Measurements from ENCODE around the gene ZBTB20. TPM values are rescaled to one million over a fixed set of nuclear protein-coding genes. Genes with fewer than 3 reads are reported as not detected.

Gene ZBTB20
- total and polyA plus RNA-seq, 10 of the 15 experiments (the other 5 are each of a cell fraction or from before 2014, with no cell fraction given): 0.20 to 5.5 (median 2.2) TPM

DNA sequence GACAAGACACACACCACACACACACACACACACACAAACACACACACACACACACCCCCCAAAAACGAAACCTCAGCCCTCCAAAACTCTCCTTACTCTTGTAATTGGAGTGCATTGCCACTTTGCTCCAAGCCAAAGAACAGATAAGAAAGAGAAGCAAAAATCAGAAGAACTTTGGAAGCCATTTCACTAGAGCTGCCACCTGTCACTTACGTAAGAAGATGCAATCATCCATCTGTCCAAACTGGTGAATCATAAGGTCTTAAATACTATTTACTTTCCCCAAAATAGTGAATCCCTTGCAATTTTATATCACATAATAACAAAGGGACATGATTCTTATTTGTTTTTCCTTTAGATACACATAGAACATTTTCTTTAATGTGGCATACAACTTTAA lies 285.4 kb downstream of the ZBTB20 start (continued):
- TF ChIP-seq SRF (IDR thresholded peaks at IDR 0.05; ENCODE audit: low read depth in 2 of 2, low read length in 2 of 2): no peak
- no peak for TF ChIP-seq POLR2AphosphoS2 (IDR thresholded peaks at IDR 0.05; ENCODE audit: low read depth, low read length)
- TF ChIP-seq YBX1 (IDR thresholded peaks at IDR 0.05): no peak
- no peak for TF ChIP-seq CREB1 (IDR thresholded peaks at IDR 0.05; ENCODE audit: low read depth)
- no peak for TF ChIP-seq CBX5 (IDR thresholded peaks at IDR 0.05; ENCODE audit: low read depth)

DNA sequence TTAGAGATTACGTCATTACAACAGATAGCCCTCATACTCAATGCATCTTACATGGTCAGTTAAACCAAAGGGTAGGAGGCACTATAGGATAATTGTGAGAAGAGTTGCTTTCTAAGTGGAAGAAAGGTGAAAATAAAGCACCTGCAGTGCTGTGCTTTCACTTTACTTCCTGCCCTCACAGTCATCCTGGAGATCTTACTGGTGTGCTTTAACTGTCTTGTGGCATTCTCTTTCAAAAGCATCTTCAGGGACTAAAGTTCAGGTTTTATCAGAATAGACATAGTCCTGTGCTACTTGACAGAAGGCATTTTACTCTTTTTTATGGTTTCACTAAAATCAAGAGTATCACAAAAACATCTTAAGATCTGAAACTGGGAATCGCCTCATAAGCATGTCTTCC lies 286.6 kb downstream of the ZBTB20 start:
- Histone ChIP-seq H3K79me2 (ENCODE audit: control insufficient read depth, insufficient read depth, low read length) (no peaks in the 10 kb centered on the region), H3K4me3 (no peak overlapping the region), H2AFZ (ENCODE audit: control insufficient read depth, low read depth, low read length) (no peak overlapping the region), H3K36me3 (ENCODE audit: control insufficient read depth in 2 of 2, insufficient read depth in 2 of 2, low read length in 1 of 2) (no peaks in the 10 kb centered on the region), H3K4me1 (ENCODE audit: control insufficient read depth, insufficient read depth, low read length) (peaks cover 7% of the 10 kb centered on the region), H4K20me1 (ENCODE audit: control insufficient read depth, insufficient read depth) (no peaks in the 10 kb centered on the region), H3K27ac (ENCODE audit: control insufficient read depth, insufficient read depth) (no peak overlapping the region), H3K9ac (ENCODE audit: control insufficient read depth, insufficient read depth, low read length) (no peak overlapping the region), H3K27me3 (replicated peaks in 1 of 2; ENCODE audit: control insufficient read depth in 2 of 2, insufficient read depth in 2 of 2, low read length in 1 of 2) (no peaks in the 10 kb centered on the region), H3K4me2 (ENCODE audit: control insufficient read depth, insufficient read depth) (no peak overlapping the region), H3K9me3 (replicated peaks; ENCODE audit: control insufficient read depth, insufficient read depth, low read length) (no peaks in the 10 kb centered on the region)
- TF ChIP-seq LARP7 (IDR thresholded peaks at IDR 0.05) (no peak), POLR2AphosphoS5 (IDR thresholded peaks at IDR 0.05; ENCODE audit: low read length) (no peak), ZBED1 (IDR thresholded peaks at IDR 0.05; ENCODE audit: borderline replicate concordance) (no peak), CHD1 (IDR thresholded peaks at IDR 0.05; ENCODE audit: low read depth, low read length) (no peak), BRCA1 (IDR thresholded peaks at IDR 0.05; ENCODE audit: low read depth, low read length) (no peak), YBX1 (IDR thresholded peaks at IDR 0.05) (no peak), NFXL1 (IDR thresholded peaks at IDR 0.05; ENCODE audit: borderline replicate concordance) (no peak), STAT3 (IDR thresholded peaks at IDR 0.05; ENCODE audit: low read depth, low read length) (no peak), MTA3 (IDR thresholded peaks at IDR 0.05; ENCODE audit: borderline replicate concordance, low read length) (no peak), MTA2 (IDR thresholded peaks at IDR 0.05; ENCODE audit: low read depth) (no peak), SIX5 (IDR thresholded peaks at IDR 0.05; ENCODE audit: low read depth, low read length, severe bottlenecking) (no peak), SRF (IDR thresholded peaks at IDR 0.05; ENCODE audit: low read depth in 2 of 2, low read length in 2 of 2) (no peak), ZNF622 (IDR thresholded peaks at IDR 0.05) (no peak), NR2C2 (IDR thresholded peaks at IDR 0.05; ENCODE audit: borderline replicate concordance, control insufficient read depth, insufficient read length, low read depth) (no peak), CREB1 (IDR thresholded peaks at IDR 0.05; ENCODE audit: low read depth) (no peak), HDAC2 (IDR thresholded peaks at IDR 0.05) (no peak)
- TF ChIP-seq, protein P1, sequence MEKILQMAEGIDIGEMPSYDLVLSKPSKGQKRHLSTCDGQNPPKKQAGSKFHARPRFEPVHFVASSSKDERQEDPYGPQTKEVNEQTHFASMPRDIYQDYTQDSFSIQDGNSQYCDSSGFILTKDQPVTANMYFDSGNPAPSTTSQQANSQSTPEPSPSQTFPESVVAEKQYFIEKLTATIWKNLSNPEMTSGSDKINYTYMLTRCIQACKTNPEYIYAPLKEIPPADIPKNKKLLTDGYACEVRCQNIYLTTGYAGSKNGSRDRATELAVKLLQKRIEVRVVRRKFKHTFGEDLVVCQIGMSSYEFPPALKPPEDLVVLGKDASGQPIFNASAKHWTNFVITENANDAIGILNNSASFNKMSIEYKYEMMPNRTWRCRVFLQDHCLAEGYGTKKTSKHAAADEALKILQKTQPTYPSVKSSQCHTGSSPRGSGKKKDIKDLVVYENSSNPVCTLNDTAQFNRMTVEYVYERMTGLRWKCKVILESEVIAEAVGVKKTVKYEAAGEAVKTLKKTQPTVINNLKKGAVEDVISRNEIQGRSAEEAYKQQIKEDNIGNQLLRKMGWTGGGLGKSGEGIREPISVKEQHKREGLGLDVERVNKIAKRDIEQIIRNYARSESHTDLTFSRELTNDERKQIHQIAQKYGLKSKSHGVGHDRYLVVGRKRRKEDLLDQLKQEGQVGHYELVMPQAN (conservative IDR thresholded peaks at IDR 0.05): no peak
- TF ChIP-seq, protein P2, sequence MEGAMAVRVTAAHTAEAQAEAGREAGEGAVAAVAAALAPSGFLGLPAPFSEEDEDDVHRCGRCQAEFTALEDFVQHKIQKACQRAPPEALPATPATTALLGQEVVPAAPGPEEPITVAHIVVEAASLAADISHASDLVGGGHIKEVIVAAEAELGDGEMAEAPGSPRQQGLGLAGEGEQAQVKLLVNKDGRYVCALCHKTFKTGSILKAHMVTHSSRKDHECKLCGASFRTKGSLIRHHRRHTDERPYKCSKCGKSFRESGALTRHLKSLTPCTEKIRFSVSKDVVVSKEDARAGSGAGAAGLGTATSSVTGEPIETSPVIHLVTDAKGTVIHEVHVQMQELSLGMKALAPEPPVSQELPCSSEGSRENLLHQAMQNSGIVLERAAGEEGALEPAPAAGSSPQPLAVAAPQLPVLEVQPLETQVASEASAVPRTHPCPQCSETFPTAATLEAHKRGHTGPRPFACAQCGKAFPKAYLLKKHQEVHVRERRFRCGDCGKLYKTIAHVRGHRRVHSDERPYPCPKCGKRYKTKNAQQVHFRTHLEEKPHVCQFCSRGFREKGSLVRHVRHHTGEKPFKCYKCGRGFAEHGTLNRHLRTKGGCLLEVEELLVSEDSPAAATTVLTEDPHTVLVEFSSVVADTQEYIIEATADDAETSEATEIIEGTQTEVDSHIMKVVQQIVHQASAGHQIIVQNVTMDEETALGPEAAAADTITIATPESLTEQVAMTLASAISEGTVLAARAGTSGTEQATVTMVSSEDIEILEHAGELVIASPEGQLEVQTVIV (IDR thresholded peaks at IDR 0.05; ENCODE audit: borderline replicate concordance, partially characterized antibody): no peak
- WGBS (ENCODE audit: insufficient coverage, insufficient replicate concordance, low lambda C conversion rate, missing lambda C conversion rate): 100% methylated on average over 2 of the region's 2 CpGs
- CTCF ChIA-PET: no interaction called here
- RAD21 ChIA-PET (ENCODE audit: unreplicated experiment): no interaction called here
- no TSS peak for BruUV-seq (replicated peaks)
- in situ Hi-C loops (cut with MboI) (no loop called here), intact Hi-C loops (cut with micrococcal nuclease; ENCODE audit: unreplicated experiment) (no loop called here)
- DNase-seq (ENCODE audit: low read depth, low spot score) (no peak), FAIRE-seq (no peak), ATAC-seq (no peak)
- POLR2A ChIA-PET: no interaction called here
- SMC1A ChIA-PET (ENCODE audit: uncharacterized antibody, unreplicated experiment): interaction anchor here (0.6 kb wide), 1 partner anchor 219 kb away, joined by 3 read pairs; no protein-coding TSS in a partner anchor
